Keratinocyte (primary cell): ENCODE results near the gene SMIM38. TPM values are rescaled to one million over a fixed set of nuclear protein-coding genes. Genes with fewer than 3 reads are reported as not detected.

Experiments used
- DNase-seq: peaks from one replicate; pipeline ENCODE4 v3.0.0-alpha.2; 2011; ENCODE audit warnings: low read depth, missing footprints, low spot score
- FAIRE-seq: peaks from 2 replicates; lab custom pipeline; 2011; peaks lifted over from hg19 to GRCh38; lab: Jason Lieb, UNC
- H2AFZ ChIP-seq: 2 replicates; pipeline ENCODE4 v1.6.0; 2012; ENCODE audit warnings: low read length, control low read depth, inconsistent platforms; ENCODE audit not compliant: control insufficient read depth
- H3K27ac ChIP-seq: 2 replicates; pipeline ENCODE4 v1.5.1; 2011; ENCODE audit warnings: low read length; ENCODE audit not compliant: control insufficient read depth, insufficient read depth
- H3K27me3 ChIP-seq: 3 replicates; pipeline ENCODE4 v1.6.0; 2011; ENCODE audit warnings: low read length; ENCODE audit not compliant: control insufficient read depth, insufficient read depth; ENCODE audit errors: extremely low read depth
- H3K36me3 ChIP-seq, 2 experiments: 2 replicates in 1 of 2; 3 replicates in 1 of 2; pipeline ENCODE4 v1.5.1; 2011; ENCODE audit warnings: low read length in 2 of 2, mild to moderate bottlenecking in 1 of 2; ENCODE audit not compliant: control insufficient read depth in 2 of 2, insufficient read depth in 2 of 2; ENCODE audit errors: extremely low read depth in 1 of 2
- H3K4me1 ChIP-seq: 3 replicates; pipeline ENCODE4 v1.5.1; 2011; ENCODE audit warnings: low read length; ENCODE audit not compliant: control insufficient read depth, insufficient read depth; ENCODE audit errors: extremely low read depth
- H3K4me2 ChIP-seq: 3 replicates; pipeline ENCODE4 v1.6.0; 2011; ENCODE audit warnings: low read depth, low read length; ENCODE audit not compliant: control insufficient read depth, insufficient read depth; ENCODE audit errors: extremely low read depth
- H3K4me3 ChIP-seq, 3 experiments: fragments of 200-600 bp in 1 of 3; sonication (generic) in 1 of 3; 2 replicates in 2 of 3; 3 replicates in 1 of 3; pipeline ENCODE4 v1.5.1; 2011 to 2016; ENCODE audit warnings: low read length in 3 of 3, mild to moderate bottlenecking in 3 of 3, control low read depth in 2 of 3, inconsistent platforms in 1 of 3, low read depth in 1 of 3, mixed read lengths in 1 of 3, mixed run types in 1 of 3, moderate library complexity in 1 of 3; ENCODE audit not compliant: control insufficient read depth in 2 of 3, insufficient read depth in 2 of 3; ENCODE audit errors: extremely low read depth in 1 of 3
- H3K79me2 ChIP-seq: 2 replicates; pipeline ENCODE4 v1.6.0; 2012; ENCODE audit warnings: low read length; ENCODE audit not compliant: control insufficient read depth, insufficient read depth
- H3K9ac ChIP-seq: 3 replicates; pipeline ENCODE4 v1.6.0; 2011; ENCODE audit warnings: low read length; ENCODE audit not compliant: control insufficient read depth, insufficient read depth; ENCODE audit errors: extremely low read depth
- H3K9me1 ChIP-seq: 3 replicates; pipeline ENCODE4 v1.6.0; 2011; ENCODE audit warnings: low read length; ENCODE audit not compliant: control insufficient read depth, insufficient read depth; ENCODE audit errors: extremely low read depth
- H3K9me3 ChIP-seq: 2 replicates; pipeline ENCODE4 v1.5.1; 2012; ENCODE audit warnings: low read depth, low read length; ENCODE audit not compliant: control insufficient read depth
- H4K20me1 ChIP-seq: 3 replicates; pipeline ENCODE4 v1.6.0; 2011; ENCODE audit warnings: low read length; ENCODE audit not compliant: control insufficient read depth, insufficient read depth; ENCODE audit errors: extremely low read depth
- EZH2 ChIP-seq: IDR thresholded peaks from one replicate; pipeline ENCODE4 v1.6.1; 2012; ENCODE audit warnings: inconsistent platforms, mild to moderate bottlenecking, low read length, moderate library complexity
- dilution Hi-C: fragments of 300-500 bp; cut with MboI; formaldehyde crosslinking; loops from one replicate; pipeline ENCODE4 v1.7.0; 2020; ENCODE audit warnings: low sequenced_read_pairs; ENCODE audit not compliant: extremely low pct_ligation_motif_present
- polyA plus RNA-seq, 5 experiments: library from polyadenylated mRNA; depleted of rRNA in 3 of 5; stranded (reverse) in 3 of 5; stranded (forward) in 1 of 5; unstranded in 1 of 5; fragments of >200 nt; gene quantifications; 1 replicate in 1 of 5; 2 replicates in 3 of 5; 3 replicates in 1 of 5; pipeline versions ENCODE4 v1.2.1 to v1.2.3, GENCODE V29; 2011 to 2012; ENCODE audit warnings: missing spikeins in 2 of 5, low read depth in 1 of 5, low replicate concordance in 1 of 5
- TF ChIP-seq, protein P1 (sequence below), 3 experiments: IDR thresholded peaks in 1 of 3; conservative IDR thresholded peaks in 1 of 3; optimal IDR thresholded peaks in 1 of 3; 2 replicates in 2 of 3; 3 replicates in 1 of 3; pipeline versions ENCODE3 to v1.5.1; 2011; ENCODE audit warnings: low read length in 3 of 3, mild to moderate bottlenecking in 3 of 3, moderate library complexity in 2 of 3, control low read depth in 1 of 3, inconsistent platforms in 1 of 3; ENCODE audit not compliant: insufficient read depth in 2 of 3; ENCODE audit errors: extremely low read depth in 1 of 3

Gene SMIM38
- polyA plus RNA-seq, 1 donor (not counting 4 experiments of a cell fraction or from before 2014, with no cell fraction given): not detected

GRCh38 chr11:69200331-69201065 lies 44.8 kb downstream of the SMIM38 start:
- dilution Hi-C loops: no loop called here
- no peaks in the 10 kb centered on the region for H3K36me3 ChIP-seq
- H3K9ac ChIP-seq: no peak overlapping the region

GRCh38 chr11:69201066-69201365 lies 45.3 kb downstream of the SMIM38 start:
- Histone ChIP-seq H3K27me3 (no peaks in the 10 kb centered on the region), H4K20me1 (no peaks in the 10 kb centered on the region), H2AFZ (no peak overlapping the region), H3K9me1 (no peaks in the 10 kb centered on the region), H3K9me3 (no peaks in the 10 kb centered on the region), H3K4me1 (no peaks in the 10 kb centered on the region), H3K36me3 (no peaks in the 10 kb centered on the region), H3K79me2 (no peaks in the 10 kb centered on the region), H3K4me2 (no peak overlapping the region), H3K9ac (no peak overlapping the region), H3K27ac (no peak overlapping the region), H3K4me3 (no peak overlapping the region)
- no peak for DNase-seq
- TF ChIP-seq, protein P1, sequence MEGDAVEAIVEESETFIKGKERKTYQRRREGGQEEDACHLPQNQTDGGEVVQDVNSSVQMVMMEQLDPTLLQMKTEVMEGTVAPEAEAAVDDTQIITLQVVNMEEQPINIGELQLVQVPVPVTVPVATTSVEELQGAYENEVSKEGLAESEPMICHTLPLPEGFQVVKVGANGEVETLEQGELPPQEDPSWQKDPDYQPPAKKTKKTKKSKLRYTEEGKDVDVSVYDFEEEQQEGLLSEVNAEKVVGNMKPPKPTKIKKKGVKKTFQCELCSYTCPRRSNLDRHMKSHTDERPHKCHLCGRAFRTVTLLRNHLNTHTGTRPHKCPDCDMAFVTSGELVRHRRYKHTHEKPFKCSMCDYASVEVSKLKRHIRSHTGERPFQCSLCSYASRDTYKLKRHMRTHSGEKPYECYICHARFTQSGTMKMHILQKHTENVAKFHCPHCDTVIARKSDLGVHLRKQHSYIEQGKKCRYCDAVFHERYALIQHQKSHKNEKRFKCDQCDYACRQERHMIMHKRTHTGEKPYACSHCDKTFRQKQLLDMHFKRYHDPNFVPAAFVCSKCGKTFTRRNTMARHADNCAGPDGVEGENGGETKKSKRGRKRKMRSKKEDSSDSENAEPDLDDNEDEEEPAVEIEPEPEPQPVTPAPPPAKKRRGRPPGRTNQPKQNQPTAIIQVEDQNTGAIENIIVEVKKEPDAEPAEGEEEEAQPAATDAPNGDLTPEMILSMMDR (optimal IDR thresholded peaks at IDR 0.05 in 1 of 3, IDR thresholded peaks at IDR 0.05 in 1 of 3, conservative IDR thresholded peaks at IDR 0.05 in 1 of 3; ENCODE audit: extremely low read depth in 1 of 3, insufficient read depth in 2 of 3, low read length in 3 of 3): no peak
- no peak for TF ChIP-seq EZH2
- no peak for FAIRE-seq
- dilution Hi-C loops: no loop called here

More at GRCh38 chr11:69200331-69201065, 44.8 kb downstream of the SMIM38 start:
- no peaks in the 10 kb centered on the region for H3K79me2 ChIP-seq
- TF ChIP-seq, protein P1 (optimal IDR thresholded peaks at IDR 0.05 in 1 of 3, IDR thresholded peaks at IDR 0.05 in 1 of 3, conservative IDR thresholded peaks at IDR 0.05 in 1 of 3; ENCODE audit: extremely low read depth in 1 of 3, insufficient read depth in 2 of 3, low read length in 3 of 3): no peak
- TF ChIP-seq EZH2: no peak
- no peaks in the 10 kb centered on the region for H3K27me3 ChIP-seq
- H3K9me3 ChIP-seq: no peaks in the 10 kb centered on the region
- H3K4me1 ChIP-seq: no peaks in the 10 kb centered on the region
- H3K9me1 ChIP-seq: no peaks in the 10 kb centered on the region
- no peak overlapping the region for H3K27ac ChIP-seq
- H2AFZ ChIP-seq: no peak overlapping the region
- H4K20me1 ChIP-seq: no peaks in the 10 kb centered on the region
- H3K4me3 ChIP-seq: no peak overlapping the region
- FAIRE-seq: no peak
- no peak for DNase-seq
- H3K4me2 ChIP-seq: no peak overlapping the region
